A549 (cell line): ENCODE results near the gene AFMID. TPM values are rescaled to one million over a fixed set of nuclear protein-coding genes. Genes with fewer than 3 reads are reported as not detected.

ENCODE experiments used
- BHLHE40 ChIP-seq: IDR thresholded peaks from 2 replicates; pipeline ENCODE4 v1.6.1; 2012; ENCODE audit warnings: low read depth, low read length, inconsistent platforms
- CEBPB ChIP-seq, 2 experiments: fragments of >200 bp in 1 of 2; sonication (Bioruptor Twin) in 1 of 2; formaldehyde crosslinking in 1 of 2; IDR thresholded peaks; 2 replicates each; pipeline ENCODE4 v1.6.1; 2012 to 2016
- CTCF ChIP-seq: fragments of >200 bp; sonication (Bioruptor Twin); formaldehyde crosslinking; IDR thresholded peaks from 3 replicates; pipeline ENCODE4 v1.5.1; 2016
- E2F6 ChIP-seq: IDR thresholded peaks from 2 replicates; pipeline ENCODE4 v1.6.1; 2012; ENCODE audit warnings: low read depth, borderline replicate concordance
- EHF ChIP-seq: fragments of 250-450 bp; sonication (Bioruptor Pico); IDR thresholded peaks from 2 replicates; pipeline ENCODE4 v1.5.0; 2020; ENCODE audit warnings: mild to moderate bottlenecking
- EHMT2 ChIP-seq: fragments of 200-600 bp; sonication (generic); IDR thresholded peaks from 2 replicates; pipeline ENCODE4 v1.6.1; 2016; ENCODE audit warnings: antibody characterized with exemption, low read depth, mild to moderate bottlenecking, moderate library complexity
- FOSL2 ChIP-seq, 2 experiments: fragments of 450-650 bp in 1 of 2; fragments of >200 bp in 1 of 2; sonication (Bioruptor Twin) in 1 of 2; formaldehyde crosslinking; IDR thresholded peaks; 2 replicates each; pipeline versions ENCODE4 v1.5.0 to v1.6.1; 2016 to 2020; ENCODE audit warnings: mild to moderate bottlenecking in 1 of 2, moderate library complexity in 1 of 2
- FOXS1 ChIP-seq: fragments of 250-450 bp; sonication (Bioruptor Pico); IDR thresholded peaks from 2 replicates; pipeline ENCODE4 v1.5.0; 2020; ENCODE audit warnings: mild to moderate bottlenecking, moderate library complexity
- GATA3 ChIP-seq: IDR thresholded peaks from 2 replicates; pipeline ENCODE4 v1.6.1; 2012; ENCODE audit warnings: borderline replicate concordance
- HEYL ChIP-seq: fragments of 250-450 bp; sonication (Bioruptor Pico); IDR thresholded peaks from 2 replicates; pipeline ENCODE4 v1.8.0; 2021; ENCODE audit warnings: mild to moderate bottlenecking, moderate library complexity
- HOXB5 ChIP-seq: fragments of 250-450 bp; sonication (Bioruptor Pico); IDR thresholded peaks from 2 replicates; pipeline ENCODE4 v1.5.0; 2020; ENCODE audit warnings: mild to moderate bottlenecking, moderate library complexity
- JUN ChIP-seq, 2 experiments: fragments of >200 bp; sonication (Bioruptor Twin); formaldehyde crosslinking; IDR thresholded peaks; 2 replicates in 1 of 2; 3 replicates in 1 of 2; pipeline ENCODE4 v1.6.1; 2016 to 2017
- MAZ ChIP-seq: fragments of 150-350 bp; IDR thresholded peaks from 2 replicates; pipeline ENCODE4 v1.6.1; 2014; ENCODE audit warnings: antibody characterized with exemption, low read depth, low read length, borderline replicate concordance
- MYC ChIP-seq: IDR thresholded peaks from 2 replicates; pipeline ENCODE4 v1.6.1; 2012; ENCODE audit warnings: mild to moderate bottlenecking, inconsistent platforms, low read length, improper control_type of control experiment, borderline replicate concordance
- NPAS2 ChIP-seq: fragments of 250-450 bp; sonication (Bioruptor Pico); IDR thresholded peaks from 2 replicates; pipeline ENCODE4 v1.8.0; 2022; ENCODE audit warnings: mild to moderate bottlenecking, moderate library complexity, borderline replicate concordance
- NR3C1 ChIP-seq: fragments of >200 bp; sonication (Bioruptor Twin); formaldehyde crosslinking; IDR thresholded peaks from 3 replicates; pipeline ENCODE4 v1.6.1; 2017
- PHF8 ChIP-seq: fragments of 200-600 bp; sonication (generic); IDR thresholded peaks from 2 replicates; pipeline ENCODE4 v1.6.1; 2016; ENCODE audit warnings: low read depth, mild to moderate bottlenecking, antibody characterized with exemption, moderate library complexity, borderline replicate concordance
- POLR2A ChIP-seq: IDR thresholded peaks from 2 replicates; pipeline ENCODE4 v1.6.1; 2012; ENCODE audit warnings: mild to moderate bottlenecking, low read length
- RAD21 ChIP-seq, 2 experiments: fragments of >200 bp in 1 of 2; sonication (Bioruptor Twin) in 1 of 2; formaldehyde crosslinking in 1 of 2; IDR thresholded peaks in 1 of 2; conservative IDR thresholded peaks in 1 of 2; 2 replicates in 1 of 2; 3 replicates in 1 of 2; pipeline ENCODE4 v1.6.1; 2012 to 2018; ENCODE audit warnings: inconsistent platforms in 1 of 2
- ZSCAN20 ChIP-seq: fragments of 250-450 bp; sonication (Bioruptor Pico); IDR thresholded peaks from 2 replicates; pipeline ENCODE4 v1.8.0; 2022; ENCODE audit warnings: mild to moderate bottlenecking, moderate library complexity
- polyA plus RNA-seq, 4 experiments: library from polyadenylated mRNA; depleted of rRNA in 3 of 4; stranded (reverse); fragments of >200 nt; fragmentation: RNase III in 1 of 4; extraction: RNeasy Plus Mini Kit Qiagen cat#74134 plus additional on column Dnase treatment in 1 of 4; gene quantifications; 2 replicates in 3 of 4; 3 replicates in 1 of 4; pipeline ENCODE4 v1.2.3, GENCODE V29; 2011 to 2017
- TF ChIP-seq, protein P1 (sequence below): fragments of 450-650 bp; IDR thresholded peaks from 2 replicates; pipeline ENCODE4 v1.6.1; 2014; ENCODE audit warnings: antibody characterized with exemption
- TF ChIP-seq, protein P2 (sequence below): fragments of 150-350 bp; IDR thresholded peaks from 2 replicates; pipeline ENCODE4 v1.6.1; 2014; ENCODE audit warnings: low read depth, mild to moderate bottlenecking, low read length
- TF ChIP-seq, protein P3 (sequence below): fragments of 250-450 bp; sonication (Bioruptor Pico); IDR thresholded peaks from 2 replicates; pipeline ENCODE4 v1.5.0; 2021; ENCODE audit warnings: mild to moderate bottlenecking, moderate library complexity, borderline replicate concordance

Gene AFMID
- polyA plus RNA-seq, 2 of the 4 experiments (the other 2 are of a cell fraction), result 33.4 to 43.4 TPM

- TF ChIP-seq, protein P1, sequence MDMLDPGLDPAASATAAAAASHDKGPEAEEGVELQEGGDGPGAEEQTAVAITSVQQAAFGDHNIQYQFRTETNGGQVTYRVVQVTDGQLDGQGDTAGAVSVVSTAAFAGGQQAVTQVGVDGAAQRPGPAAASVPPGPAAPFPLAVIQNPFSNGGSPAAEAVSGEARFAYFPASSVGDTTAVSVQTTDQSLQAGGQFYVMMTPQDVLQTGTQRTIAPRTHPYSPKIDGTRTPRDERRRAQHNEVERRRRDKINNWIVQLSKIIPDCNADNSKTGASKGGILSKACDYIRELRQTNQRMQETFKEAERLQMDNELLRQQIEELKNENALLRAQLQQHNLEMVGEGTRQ, result peak; percentile 68
- TF ChIP-seq HOXB5 (CRISPR knock-in tag), result peak; percentile 98
- TF ChIP-seq MYC, result peak; percentile 92; the same call in 1 of the 2 replicates
- TF ChIP-seq MAZ, result no peak
- peak in 1 of 2 experiments; percentile 29; a peak in 1 of 5 replicates for TF ChIP-seq RAD21 (conservative IDR thresholded peaks at IDR 0.05 in 1 of 2, IDR thresholded peaks at IDR 0.05 in 1 of 2)
- peak; percentile 97 for TF ChIP-seq E2F6
- TF ChIP-seq FOXS1 (CRISPR knock-in tag), result no peak
- TF ChIP-seq FOSL2 (IDR thresholded peaks at IDR 0.05), result no peak
- no peak for TF ChIP-seq FOSL2 (CRISPR knock-in tag; IDR thresholded peaks at IDR 0.05)
- TF ChIP-seq EHMT2, result no peak
- no peak for TF ChIP-seq ZSCAN20 (CRISPR knock-in tag)
- no peak for TF ChIP-seq EHF (CRISPR knock-in tag)
- no peak for TF ChIP-seq NR3C1
- peak; percentile 95 for TF ChIP-seq POLR2A
- TF ChIP-seq JUN (IDR thresholded peaks at IDR 0.05), result peak; percentile 52 to 82; a peak in 4 of 5 replicates
- no peak for TF ChIP-seq NPAS2 (CRISPR knock-in tag)
- TF ChIP-seq CTCF, result peak; percentile 89
- TF ChIP-seq HEYL (CRISPR knock-in tag), result no peak
- TF ChIP-seq, protein P2, sequence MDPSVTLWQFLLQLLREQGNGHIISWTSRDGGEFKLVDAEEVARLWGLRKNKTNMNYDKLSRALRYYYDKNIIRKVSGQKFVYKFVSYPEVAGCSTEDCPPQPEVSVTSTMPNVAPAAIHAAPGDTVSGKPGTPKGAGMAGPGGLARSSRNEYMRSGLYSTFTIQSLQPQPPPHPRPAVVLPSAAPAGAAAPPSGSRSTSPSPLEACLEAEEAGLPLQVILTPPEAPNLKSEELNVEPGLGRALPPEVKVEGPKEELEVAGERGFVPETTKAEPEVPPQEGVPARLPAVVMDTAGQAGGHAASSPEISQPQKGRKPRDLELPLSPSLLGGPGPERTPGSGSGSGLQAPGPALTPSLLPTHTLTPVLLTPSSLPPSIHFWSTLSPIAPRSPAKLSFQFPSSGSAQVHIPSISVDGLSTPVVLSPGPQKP, result no peak
- no peak; a peak in 1 of 4 replicates for TF ChIP-seq CEBPB (IDR thresholded peaks at IDR 0.05)
- TF ChIP-seq GATA3, result no peak
- 0 out of 2 replicates have a peak, but pooled peaks have one; percentile 18 for TF ChIP-seq BHLHE40
- peak; percentile 60; the same call in 1 of the 2 replicates for TF ChIP-seq PHF8
- TF ChIP-seq, protein P3, sequence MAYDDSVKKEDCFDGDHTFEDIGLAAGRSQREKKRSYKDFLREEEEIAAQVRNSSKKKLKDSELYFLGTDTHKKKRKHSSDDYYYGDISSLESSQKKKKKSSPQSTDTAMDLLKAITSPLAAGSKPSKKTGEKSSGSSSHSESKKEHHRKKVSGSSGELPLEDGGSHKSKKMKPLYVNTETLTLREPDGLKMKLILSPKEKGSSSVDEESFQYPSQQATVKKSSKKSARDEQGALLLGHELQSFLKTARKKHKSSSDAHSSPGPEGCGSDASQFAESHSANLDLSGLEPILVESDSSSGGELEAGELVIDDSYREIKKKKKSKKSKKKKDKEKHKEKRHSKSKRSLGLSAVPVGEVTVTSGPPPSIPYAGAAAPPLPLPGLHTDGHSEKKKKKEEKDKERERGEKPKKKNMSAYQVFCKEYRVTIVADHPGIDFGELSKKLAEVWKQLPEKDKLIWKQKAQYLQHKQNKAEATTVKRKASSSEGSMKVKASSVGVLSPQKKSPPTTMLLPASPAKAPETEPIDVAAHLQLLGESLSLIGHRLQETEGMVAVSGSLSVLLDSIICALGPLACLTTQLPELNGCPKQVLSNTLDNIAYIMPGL (CRISPR knock-in tag), result no peak
- TF ChIP-seq, all 56 proteins: peak for 16
Measured at GRCh38 chr17:78186692-78187595, at the start of gene AFMID, which contains the start of gene TK1 (continued).
